Astrocyte of the cerebellum (primary cell): ENCODE results near the gene NYNRIN.

Experiments used
- DNase-seq: peaks from one replicate; pipeline ENCODE4 v3.0.0-alpha.2; 2011; ENCODE audit warnings: low read depth
- H3K4me3 ChIP-seq: 2 replicates; pipeline ENCODE4 v1.5.1; 2011; ENCODE audit warnings: mild to moderate bottlenecking, low read depth, low read length, moderate library complexity
- CTCF ChIP-seq: IDR thresholded peaks from 2 replicates; pipeline ENCODE4 v1.5.1; 2012; ENCODE audit warnings: low read length, low read depth, moderate library complexity, mild to moderate bottlenecking; ENCODE audit errors: missing control alignments
- in situ Hi-C: cut with HindIII; loops from 2 replicates; pipeline ENCODE4 v1.10.0; 2017; ENCODE audit warnings: low sequenced_read_pairs

The NYNRIN gene

DNA sequence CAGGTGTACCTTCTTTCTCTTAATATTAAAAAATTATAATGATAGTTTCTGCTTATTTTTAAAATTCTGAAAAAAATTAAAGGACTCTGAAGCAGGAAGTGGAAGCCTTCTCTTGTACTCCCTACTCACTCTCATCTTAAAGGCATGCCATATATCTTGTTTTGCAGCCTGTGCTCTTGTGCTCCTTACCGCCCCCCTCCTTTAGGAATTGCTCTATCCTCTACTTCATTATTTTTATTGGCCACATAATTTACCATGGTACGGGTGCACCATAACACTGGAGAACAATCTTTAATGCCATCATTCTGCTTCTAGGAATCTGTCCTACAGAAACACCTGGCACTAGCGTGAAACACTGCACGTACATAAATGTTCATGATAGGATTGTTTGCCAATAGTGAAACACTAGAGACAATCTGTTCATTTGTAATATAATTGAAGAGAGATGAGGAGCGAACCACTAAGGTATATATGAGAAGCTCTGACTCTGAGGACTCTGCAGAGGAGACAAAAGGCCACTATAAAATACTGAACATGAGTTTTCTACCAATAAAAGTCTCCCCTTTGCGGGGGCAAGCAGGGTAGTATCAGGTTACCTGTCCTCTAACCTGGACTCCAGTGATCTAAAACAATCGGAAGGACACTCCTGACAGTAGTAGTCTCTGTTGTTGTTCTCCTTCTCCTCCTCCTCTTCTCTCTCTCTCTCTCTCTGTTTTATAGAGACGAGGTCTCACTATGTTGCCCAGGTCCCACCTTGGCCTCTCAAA is 6.3 kb upstream of the NYNRIN start:
- in situ Hi-C loops: no loop called here
- TF ChIP-seq CTCF: no peak
- no peak overlapping the region for H3K4me3 ChIP-seq
- no peak for DNase-seq

- in situ Hi-C loops: no loop called here
- no peak overlapping the region for H3K4me3 ChIP-seq
These were observed 4.5 kb upstream of the NYNRIN start for GRCh38 chr14:24394275-24394674.

GRCh38 chr14:24395609-24396582 is 2.9 kb upstream of the NYNRIN start:
- no peak overlapping the region for H3K4me3 ChIP-seq
- no peak for TF ChIP-seq CTCF
- DNase-seq: no peak
- in situ Hi-C loops: no loop called here

More at GRCh38 chr14:24394275-24394674, 4.5 kb upstream of the NYNRIN start:
- DNase-seq: no peak
- no peak for TF ChIP-seq CTCF

DNA sequence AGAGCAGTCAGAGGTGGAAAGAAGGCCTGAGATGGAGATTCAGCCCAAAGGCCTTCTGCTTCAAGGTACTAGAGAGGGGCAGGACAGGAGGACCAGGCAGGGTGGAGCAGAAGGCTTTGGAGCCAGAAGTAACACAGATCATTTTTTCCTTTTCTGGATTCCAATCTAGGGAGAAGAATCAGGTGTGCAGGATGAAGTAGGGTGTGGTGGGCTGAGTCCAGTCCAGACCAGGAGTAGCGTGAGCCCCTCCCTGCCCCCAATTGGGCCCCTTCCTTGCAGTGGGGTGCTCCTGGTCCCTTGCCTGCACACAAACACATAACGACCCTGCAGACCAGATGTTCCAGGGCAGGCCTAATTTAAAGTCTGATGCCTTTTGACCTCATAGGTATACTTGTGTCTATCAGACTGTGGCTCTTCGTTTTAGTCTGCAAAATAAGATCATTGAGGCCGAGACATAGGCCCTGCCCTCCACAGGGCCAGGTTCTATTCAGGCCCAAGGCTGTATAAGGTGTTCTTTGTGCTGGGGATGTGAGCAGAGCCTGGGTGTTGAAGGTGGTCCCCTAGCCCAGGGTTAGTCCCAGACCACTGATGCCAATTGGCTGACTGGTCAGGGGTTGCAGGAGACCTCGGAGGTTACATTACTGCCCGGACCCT is 1.0 kb upstream of the NYNRIN start:
- in situ Hi-C loops: no loop called here
- no peak overlapping the region for H3K4me3 ChIP-seq
- no peak for TF ChIP-seq CTCF
- DNase-seq: no peak

DNA sequence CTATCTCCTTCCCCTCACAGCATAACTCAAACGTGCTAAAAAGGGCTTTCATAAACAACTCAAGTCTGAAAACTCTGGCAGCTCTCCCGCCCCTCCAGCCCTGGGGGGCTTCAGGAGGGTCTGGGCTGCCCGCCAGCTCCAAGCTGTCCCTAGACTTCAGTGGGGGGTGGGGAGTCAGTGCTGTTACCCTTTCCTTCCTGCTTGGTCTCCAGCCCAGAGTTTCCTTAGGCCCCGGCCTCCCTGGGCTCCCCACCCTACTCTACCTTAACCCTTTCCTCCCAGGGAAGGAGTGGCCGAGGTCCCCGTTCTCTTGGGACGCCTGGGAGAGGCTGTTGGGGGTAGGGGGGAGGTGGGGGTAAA is 530 bp upstream of the NYNRIN start:
- no peak for TF ChIP-seq CTCF
- DNase-seq: no peak
- in situ Hi-C loops: no loop called here
- peak overlapping the region; percentile 57 for H3K4me3 ChIP-seq

GRCh38 chr14:24399447-24399822 is 632 bp downstream of the NYNRIN start:
- no peak for TF ChIP-seq CTCF
- peak overlapping the region; percentile 57 for H3K4me3 ChIP-seq
- in situ Hi-C loops: no loop called here
- DNase-seq: no peak
